Measurements from ENCODE around the gene RBCK1. TPM values are rescaled to one million over a fixed set of nuclear protein-coding genes. Genes with fewer than 3 reads are reported as not detected.

Gene RBCK1
- total and polyA plus RNA-seq, 2 of the 4 experiments (the other 2 are of a cell fraction): 29.9 to 84.2 TPM

GRCh38 chr20:403582-403957 is 4.5 kb upstream of the RBCK1 start:
- H3K9ac ChIP-seq (ENCODE audit: low read depth, low read length): no peak overlapping the region
- ChIA-PET CTCF (no interaction called here), POLR2A (ENCODE audit: unreplicated experiment) (no interaction called here)
- BruUV-seq (replicated peaks): no TSS peak
- H4K8ac ChIP-seq (ENCODE audit: low read depth in 2 of 2, low read length in 2 of 2): no peak overlapping the region
- no peak overlapping the region for H3K27ac ChIP-seq (ENCODE audit: insufficient read depth, low read length)
- H3K4me1 ChIP-seq (ENCODE audit: control insufficient read depth, insufficient read depth, low read length): peaks cover 8% of the 10 kb centered on the region
- H3K36me3 ChIP-seq (ENCODE audit: control insufficient read depth, insufficient read depth, low read length): peaks cover under 1% of the 10 kb centered on the region
- no peak overlapping the region for H3K4ac ChIP-seq (ENCODE audit: low read depth, low read length)
- in situ Hi-C loops (cut with MboI; ENCODE audit: low sequenced_read_pairs) (no loop called here), intact Hi-C loops (cut with micrococcal nuclease) (no loop called here), dilution Hi-C loops (cut with HindIII; ENCODE audit: low sequenced_read_pairs, unreplicated experiment) (no loop called here)
- H3K9me3 ChIP-seq (ENCODE audit: control insufficient read depth, insufficient read depth, low read length): 0 out of 2 replicates have a peak, but pooled peaks cover 3% of the 10 kb centered on the region
- H2AK5ac ChIP-seq (ENCODE audit: low read depth, low read length): no peak overlapping the region
- WGBS, 2 experiments (ENCODE audit: extremely low coverage in 2 of 2, insufficient read length in 1 of 2): 100% methylated on average over 1 of the region's 3 CpGs; no CpG with 5 or more reads in 1 of the 2 experiments
- TF ChIP-seq CHD1 (IDR thresholded peaks at IDR 0.05; ENCODE audit: low read depth, low read length) (no peak), FOS (IDR thresholded peaks at IDR 0.05; ENCODE audit: low read depth, low read length) (no peak), POLR2A (IDR thresholded peaks at IDR 0.05; ENCODE audit: low read depth, low read length) (no peak), RFX5 (IDR thresholded peaks at IDR 0.05; ENCODE audit: low read depth, low read length) (no peak), ELK1 (IDR thresholded peaks at IDR 0.05; ENCODE audit: borderline replicate concordance, low read depth, low read length) (no peak), NFE2L2 (IDR thresholded peaks at IDR 0.05; ENCODE audit: low read depth, low read length) (no peak), CTCF (conservative IDR thresholded peaks at IDR 0.05; ENCODE audit: low read depth, low read length) (no peak), RCOR1 (IDR thresholded peaks at IDR 0.05; ENCODE audit: insufficient replicate concordance, low read length) (no peak), USF2 (IDR thresholded peaks at IDR 0.05; ENCODE audit: low read depth, low read length) (no peak), MAFK (IDR thresholded peaks at IDR 0.05; ENCODE audit: low read depth, low read length) (no peak), CEBPB (IDR thresholded peaks at IDR 0.05; ENCODE audit: low read depth, low read length) (no peak), SMC3 (IDR thresholded peaks at IDR 0.05; ENCODE audit: low read depth, low read length) (no peak), BHLHE40 (IDR thresholded peaks at IDR 0.05; ENCODE audit: low read depth, low read length) (no peak), RAD21 (IDR thresholded peaks at IDR 0.05; ENCODE audit: low read length) (no peak), MAZ (IDR thresholded peaks at IDR 0.05; ENCODE audit: borderline replicate concordance, low read depth, low read length) (no peak), MXI1 (IDR thresholded peaks at IDR 0.05; ENCODE audit: borderline replicate concordance, low read depth, low read length) (no peak)
- no peak overlapping the region for H3K18ac ChIP-seq (ENCODE audit: low read depth, low read length)
- H3K9me1 ChIP-seq (ENCODE audit: insufficient read depth, low read length): no peaks in the 10 kb centered on the region
- no peak overlapping the region; the same call in 1 of the 2 replicates for H2BK20ac ChIP-seq (ENCODE audit: low read depth, low read length)
- H3K56ac ChIP-seq (ENCODE audit: extremely low read depth, insufficient read depth, low read length): no peak overlapping the region
- no peak overlapping the region for H2AK9ac ChIP-seq (replicated peaks; ENCODE audit: low read depth, low read length, poor library complexity)
- no peak overlapping the region for H3K23ac ChIP-seq (ENCODE audit: low read depth, low read length)
- no peak for DNase-seq
- no peak overlapping the region for H3K4me2 ChIP-seq (ENCODE audit: low read depth, low read length)
- no peaks in the 10 kb centered on the region for H4K20me1 ChIP-seq (ENCODE audit: insufficient read depth, low read length)
- H4K91ac ChIP-seq (ENCODE audit: insufficient read depth, low read depth, low read length): no peak overlapping the region
- no peak overlapping the region for H3K14ac ChIP-seq (replicated peaks; ENCODE audit: low read depth, low read length)
- no peak overlapping the region for H3K4me3 ChIP-seq (ENCODE audit: insufficient read depth, low read depth, low read length)
- H2AFZ ChIP-seq (replicated peaks; ENCODE audit: low read length, poor library complexity): no peak overlapping the region
- H3K27me3 ChIP-seq (ENCODE audit: control insufficient read depth, insufficient read depth, low read length): no peaks in the 10 kb centered on the region
- no peak for ATAC-seq (ENCODE audit: low read depth)
- H2BK15ac ChIP-seq (ENCODE audit: low read depth, low read length): no peak overlapping the region; the same call in 2 of the 3 replicates
- no peak overlapping the region for H2BK120ac ChIP-seq (ENCODE audit: low read depth, low read length)
- H4K5ac ChIP-seq (ENCODE audit: low read depth, low read length): no peak overlapping the region
- H2BK5ac ChIP-seq (ENCODE audit: low read depth, low read length, poor library complexity, severe bottlenecking): no peak overlapping the region
- peaks cover 0 to 4% of the 10 kb centered on the region in 2 experiments; a peak in 3 of 4 replicates for H3K79me1 ChIP-seq (ENCODE audit: low read depth in 1 of 2, low read length in 2 of 2)

Data from IMR-90 (cell line).